NCI-H774 (cell line): ENCODE measurements around the gene ATP1A2.
"Not testable (repeated sequence)": the region's sequence is repeated elsewhere in the genome, so short reads cannot be mapped to it uniquely, and the experiment has no call there.

ENCODE experiments used
- DNase-seq: peaks from one replicate; lab custom pipeline; 2025; lab: John Stamatoyannopoulos, UW

Gene ATP1A2

DNA sequence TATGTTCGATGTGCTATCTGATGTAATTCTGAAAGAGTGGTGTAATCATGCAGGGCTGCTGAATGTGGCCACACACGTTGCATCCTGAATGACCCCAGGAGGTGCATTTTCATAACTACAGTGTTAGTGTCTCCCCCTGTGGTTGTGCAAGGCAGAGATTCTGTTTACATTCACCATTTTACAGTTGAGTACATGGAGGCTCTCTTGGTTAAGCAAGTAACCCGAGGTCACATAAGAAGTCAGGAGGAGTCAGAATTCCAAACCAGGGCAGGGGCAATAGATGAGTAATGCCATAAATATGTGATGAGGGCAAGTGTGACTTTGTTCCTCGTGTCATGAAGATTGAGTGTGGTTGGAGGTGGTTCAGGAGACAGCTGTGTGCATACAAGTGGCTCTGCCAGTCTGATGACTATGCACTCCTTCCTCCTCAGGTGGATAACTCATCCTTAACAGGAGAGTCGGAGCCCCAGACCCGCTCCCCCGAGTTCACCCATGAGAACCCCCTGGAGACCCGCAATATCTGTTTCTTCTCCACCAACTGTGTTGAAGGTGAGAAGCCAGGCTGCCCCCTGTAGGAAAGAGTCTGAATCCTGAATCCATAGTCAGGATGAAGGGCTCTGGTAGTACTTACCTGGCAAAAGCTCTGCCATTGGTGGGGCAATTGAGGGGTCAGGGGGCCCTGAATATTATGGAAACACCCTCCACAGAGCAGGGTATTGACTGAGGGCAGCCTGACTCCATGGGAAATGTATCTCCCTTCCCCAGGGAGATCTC lies 9.3 kb downstream of the ATP1A2 start:
- no peak for DNase-seq

GRCh38 chr1:160125746-160126145 lies 10.2 kb downstream of the ATP1A2 start:
- DNase-seq, result no peak

DNA sequence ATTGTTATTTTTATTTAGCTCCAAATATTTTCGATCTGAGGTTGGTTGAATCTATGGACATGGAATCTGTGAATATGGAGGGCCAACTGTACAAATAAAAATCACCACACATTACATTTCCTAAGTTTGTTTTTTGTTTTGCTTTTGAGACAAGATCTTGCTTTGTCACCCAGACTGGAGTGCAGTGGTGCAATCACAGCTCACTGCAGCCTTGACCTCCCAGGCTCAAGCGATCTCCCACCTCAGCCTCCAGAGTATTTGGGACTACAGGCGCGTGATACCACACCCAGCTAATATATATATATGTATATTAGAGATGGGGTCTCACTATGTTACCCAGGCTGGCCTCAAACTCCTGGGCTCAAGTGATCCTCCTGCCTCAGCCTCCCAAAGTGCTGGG lies 10.8 kb downstream of the ATP1A2 start:
- DNase-seq, result not testable (repeated sequence)

GRCh38 chr1:160127381-160127780 lies 11.8 kb downstream of the ATP1A2 start:
- no peak for DNase-seq

GRCh38 chr1:160127865-160128523 lies 12.4 kb downstream of the ATP1A2 start:
- DNase-seq, result no peak

GRCh38 chr1:160128636-160129035 lies 13.1 kb downstream of the ATP1A2 start:
- DNase-seq, result no peak

GRCh38 chr1:160129046-160129445 lies 13.5 kb downstream of the ATP1A2 start:
- DNase-seq, result no peak

- DNase-seq, result no peak
These were observed 14.0 kb downstream of the ATP1A2 start for GRCh38 chr1:160129558-160129957.

DNA sequence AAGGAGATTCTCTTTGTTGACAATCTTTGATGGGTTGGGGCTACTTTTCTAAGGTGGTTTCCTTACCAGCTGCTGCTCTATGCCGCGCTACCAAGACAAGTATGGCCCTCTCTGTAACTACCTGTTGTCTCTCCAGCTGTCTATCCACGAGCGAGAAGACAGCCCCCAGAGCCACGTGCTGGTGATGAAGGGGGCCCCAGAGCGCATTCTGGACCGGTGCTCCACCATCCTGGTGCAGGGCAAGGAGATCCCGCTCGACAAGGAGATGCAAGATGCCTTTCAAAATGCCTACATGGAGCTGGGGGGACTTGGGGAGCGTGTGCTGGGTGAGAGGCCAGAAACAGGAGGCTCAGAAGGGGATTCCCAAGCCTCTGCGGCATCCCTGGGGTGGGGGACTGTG lies 14.4 kb downstream of the ATP1A2 start:
- DNase-seq, result no peak

GRCh38 chr1:160130486-160130885 lies 14.9 kb downstream of the ATP1A2 start:
- no peak for DNase-seq

GRCh38 chr1:160130939-160131338 lies 15.4 kb downstream of the ATP1A2 start:
- no peak for DNase-seq

GRCh38 chr1:160131803-160132565 lies 16.4 kb downstream of the ATP1A2 start:
- DNase-seq, result no peak

GRCh38 chr1:160133990-160134770 lies 18.6 kb downstream of the ATP1A2 start:
- no peak for DNase-seq

- DNase-seq, result no peak
These were observed 19.4 kb downstream of the ATP1A2 start for GRCh38 chr1:160134791-160135572.

- no peak for DNase-seq
These were observed 20.8 kb downstream of the ATP1A2 start for GRCh38 chr1:160136121-160136925.

DNA sequence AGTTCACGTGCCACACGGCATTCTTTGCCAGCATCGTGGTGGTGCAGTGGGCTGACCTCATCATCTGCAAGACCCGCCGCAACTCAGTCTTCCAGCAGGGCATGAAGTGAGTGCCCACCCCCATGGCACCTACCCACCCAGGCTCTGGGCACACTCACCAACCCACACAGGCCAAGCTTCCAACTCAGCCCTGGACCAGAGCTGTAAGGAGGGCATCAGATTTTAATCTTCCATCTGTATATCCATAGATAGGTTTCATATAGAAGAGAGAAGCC lies 21.3 kb downstream of the ATP1A2 start:
- no peak for DNase-seq

DNA sequence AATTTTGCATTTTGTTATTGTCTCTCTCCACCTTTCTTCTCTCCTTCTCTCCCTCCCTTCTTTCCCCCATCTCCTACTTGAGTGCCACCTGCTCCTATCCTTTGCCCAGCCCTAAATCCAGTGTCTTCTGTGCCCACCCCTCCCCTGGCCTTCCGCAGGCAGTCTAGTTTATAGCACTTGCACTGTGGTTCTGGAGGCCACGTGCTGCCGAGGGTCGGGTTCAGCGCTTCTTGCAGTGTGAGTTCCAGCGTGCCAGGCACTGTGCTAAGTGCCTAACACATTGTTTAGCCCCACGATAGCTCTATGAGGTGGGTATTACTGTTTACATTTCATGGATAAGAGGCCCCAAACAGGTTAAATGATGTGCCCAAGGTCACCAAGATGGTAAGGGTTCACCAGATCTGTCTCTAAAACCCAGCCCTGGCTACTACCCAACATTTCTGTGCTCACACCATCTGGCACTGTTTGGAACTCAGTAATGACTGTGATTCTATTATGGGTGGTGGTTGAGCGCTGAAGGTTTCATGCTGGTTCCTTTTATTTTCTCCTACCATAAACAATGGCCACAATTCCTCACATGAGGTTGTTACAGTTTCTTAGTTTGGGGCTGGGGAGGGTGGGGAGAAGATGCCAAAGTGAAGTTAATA lies 21.8 kb downstream of the ATP1A2 start:
- DNase-seq, result no peak

DNA sequence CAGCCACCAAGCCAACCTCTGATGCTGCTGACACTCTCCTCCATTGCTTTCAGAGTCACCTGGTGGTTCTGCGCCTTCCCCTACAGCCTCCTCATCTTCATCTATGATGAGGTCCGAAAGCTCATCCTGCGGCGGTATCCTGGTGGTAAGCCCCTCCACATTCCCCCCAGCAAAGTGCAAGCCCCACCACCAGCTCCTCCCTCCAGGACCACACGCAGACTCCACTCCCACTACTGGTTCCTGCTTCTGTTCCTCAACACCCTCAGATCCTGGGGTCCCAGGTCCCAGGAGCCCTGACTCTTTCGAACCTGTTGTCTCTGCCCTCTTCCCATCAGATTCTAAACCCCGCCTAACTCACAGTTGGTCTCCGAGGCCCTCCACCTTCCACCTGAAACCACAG lies 24.3 kb downstream of the ATP1A2 start:
- DNase-seq, result no peak

GRCh38 chr1:160143695-160144094 lies 28.1 kb downstream of the ATP1A2 start:
- no peak for DNase-seq

DNA sequence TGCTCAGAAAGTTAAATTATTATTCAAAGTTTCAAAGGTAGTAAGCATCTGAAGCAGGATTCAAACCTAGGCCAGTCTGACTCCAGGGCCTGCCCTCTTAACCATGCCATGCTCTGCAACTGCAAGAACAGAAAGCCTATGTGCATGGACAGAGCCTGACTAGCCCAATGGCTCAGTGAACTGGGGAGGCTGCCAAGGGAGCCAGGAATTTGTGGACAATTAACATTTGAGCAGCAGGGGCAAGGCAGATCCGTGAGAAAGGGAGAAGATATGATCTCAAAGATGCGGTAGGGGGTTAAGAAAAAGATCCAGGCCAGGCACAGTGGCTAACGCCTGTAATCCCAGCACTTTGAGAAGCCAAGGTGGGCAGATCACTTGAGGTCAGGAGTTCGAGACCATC lies 29.4 kb downstream of the ATP1A2 start:
- no peak for DNase-seq
